ENCODE data around the gene C22orf23.
A peak's percentile ranks its signal among the peaks of the same experiment; 100 is the strongest.

Gene C22orf23

DNA sequence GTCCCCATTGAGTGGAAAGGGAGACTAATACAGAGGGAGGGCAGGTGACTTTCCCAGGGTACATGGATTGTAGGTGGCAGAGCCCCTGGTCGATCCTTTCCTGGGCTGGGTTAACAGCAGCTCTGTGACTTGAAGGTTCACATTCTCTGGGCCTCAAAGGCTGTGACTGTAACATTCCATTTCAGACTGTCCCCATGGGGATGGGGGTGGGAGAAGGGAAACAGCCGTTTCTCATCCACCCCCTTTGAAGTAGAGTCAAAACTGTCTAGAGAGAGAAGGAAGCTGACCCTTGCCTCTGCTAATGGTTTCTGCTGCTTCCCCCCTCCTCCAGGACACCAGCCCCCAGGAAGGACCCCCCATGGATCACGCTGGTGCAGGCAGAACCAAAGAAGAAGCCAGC, 28.1 kb downstream of the C22orf23 start:
- DNase-seq (ENCODE audit: low read depth) = no peak

DNA sequence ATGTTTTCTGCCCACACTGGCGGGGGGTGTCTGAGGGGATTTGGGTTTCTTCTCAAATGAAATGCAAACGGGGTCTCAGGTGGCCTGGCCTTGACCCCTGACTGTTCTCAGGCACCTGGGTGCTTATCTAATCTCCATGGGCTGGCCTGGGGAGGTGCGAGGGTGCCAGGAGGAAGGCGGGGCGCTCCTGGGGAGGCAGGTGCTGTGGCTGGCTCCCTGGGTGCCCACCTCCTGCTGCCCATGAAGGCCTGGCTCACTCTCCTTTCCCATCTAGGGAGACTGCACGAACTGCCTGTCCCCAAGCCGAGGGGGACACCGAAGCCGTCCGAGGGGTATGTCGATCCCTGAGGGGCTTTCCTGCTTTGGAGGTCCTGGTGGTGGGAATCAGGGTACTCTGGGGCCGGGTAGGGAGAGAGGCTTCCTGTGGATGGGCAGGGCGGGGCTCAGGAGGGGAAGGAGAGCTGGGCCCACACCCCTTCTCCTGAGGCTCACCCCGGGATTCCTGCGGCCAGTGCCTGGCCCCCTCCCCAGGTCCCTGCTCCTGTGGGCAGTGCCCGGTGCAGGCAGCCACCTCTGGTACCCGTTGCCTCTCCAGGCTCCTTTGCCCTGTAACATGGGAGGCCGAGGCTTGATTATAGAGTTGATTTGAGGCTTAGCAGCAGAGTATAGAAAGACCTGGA, 28.9 kb downstream of the C22orf23 start:
- no peak for DNase-seq (ENCODE audit: low read depth)

DNA sequence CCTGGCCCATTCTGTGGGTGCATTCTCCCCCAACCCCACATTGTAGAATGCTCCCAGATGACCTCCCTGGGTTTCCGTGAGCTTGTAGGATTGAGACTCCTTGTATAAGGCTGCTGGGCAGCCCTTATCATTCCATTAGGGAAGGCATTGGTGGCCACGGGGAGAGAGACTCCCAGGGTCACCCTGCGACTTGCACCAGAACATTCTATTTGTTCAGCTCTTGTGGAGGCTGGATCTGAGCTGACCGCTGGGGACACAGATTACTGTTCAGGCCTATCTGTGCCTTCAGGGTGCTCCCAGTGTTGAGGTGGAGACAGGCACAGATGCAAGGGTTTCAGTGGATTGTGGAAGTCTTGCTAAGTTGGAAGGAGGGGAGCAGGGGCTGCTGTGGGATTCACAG, 29.5 kb downstream of the C22orf23 start:
- no peak for DNase-seq (ENCODE audit: low read depth)

DNA sequence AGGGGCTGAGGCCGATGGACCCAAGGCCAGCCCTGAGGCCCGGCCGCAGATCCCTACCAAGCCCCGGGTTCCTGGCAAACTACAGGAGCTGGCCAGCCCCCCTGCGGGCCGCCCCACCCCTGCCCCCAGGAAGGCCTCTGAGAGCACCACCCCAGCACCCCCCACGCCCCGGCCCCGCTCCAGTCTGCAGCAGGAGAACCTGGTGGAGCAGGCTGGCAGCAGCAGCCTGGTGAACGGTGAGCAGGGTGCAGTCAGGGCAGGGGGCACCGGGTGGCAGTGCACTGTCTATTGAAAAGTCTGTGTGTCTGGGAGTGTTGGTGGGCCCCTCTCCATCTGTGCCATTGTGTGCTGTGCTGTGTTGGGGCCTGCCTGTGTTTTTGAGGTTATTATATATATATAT, 31.2 kb downstream of the C22orf23 start:
- no peak for DNase-seq (ENCODE audit: low read depth)

DNA sequence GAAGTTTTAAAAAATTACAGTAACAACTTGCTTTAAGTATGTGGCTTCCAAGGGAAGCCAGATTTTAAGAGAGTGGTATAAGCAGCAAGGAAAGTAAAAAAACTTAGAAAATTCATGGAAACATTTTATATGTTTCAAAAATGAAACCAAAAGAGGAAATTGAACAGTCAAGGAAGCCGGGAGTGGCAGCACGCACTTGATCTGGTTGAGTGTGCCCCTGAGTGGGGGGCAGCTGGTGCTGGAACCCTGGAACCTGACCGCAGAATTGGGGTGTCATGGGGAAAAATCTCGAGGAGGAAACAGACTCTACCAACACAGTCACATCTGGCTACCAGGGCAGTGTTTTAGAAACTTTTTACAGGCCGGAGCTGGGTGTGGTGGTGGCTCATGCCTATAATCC, 33.3 kb downstream of the C22orf23 start:
- no peak for DNase-seq (ENCODE audit: low read depth)

DNA sequence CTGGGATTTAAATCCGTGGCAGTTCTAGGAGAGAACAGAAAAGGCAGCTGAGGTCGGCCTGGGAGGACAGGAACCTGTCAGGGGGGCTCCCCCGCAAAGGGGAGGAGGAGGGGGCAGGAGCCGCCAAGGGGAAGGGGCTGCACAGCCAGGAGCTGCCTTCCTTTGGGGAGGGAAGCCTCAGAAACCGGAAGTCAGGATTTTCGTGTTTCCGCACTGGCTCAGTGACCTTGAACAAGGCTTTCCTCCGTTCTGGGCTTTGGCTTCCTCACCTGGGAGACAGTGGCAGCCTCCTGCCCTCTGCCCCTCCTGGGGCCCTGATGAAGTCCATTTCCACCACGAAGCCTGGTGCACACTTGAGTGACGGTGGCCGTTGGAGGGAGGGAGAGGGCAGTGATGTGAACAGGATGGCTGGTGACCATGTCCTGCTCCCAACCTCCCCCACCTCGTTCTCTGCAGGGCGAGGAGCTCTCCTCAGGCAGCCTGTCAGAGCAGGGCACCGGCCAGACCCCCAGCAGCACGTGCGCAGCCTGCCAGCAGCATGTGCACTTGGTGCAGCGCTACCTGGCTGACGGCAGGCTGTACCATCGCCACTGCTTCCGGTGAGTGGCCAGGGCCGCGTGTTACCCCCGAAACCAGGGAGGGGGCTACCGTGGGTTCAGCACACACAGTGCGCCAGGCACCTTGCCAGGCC, 34.7 kb downstream of the C22orf23 start:
- DNase-seq (ENCODE audit: low read depth) = no peak

- no peak for DNase-seq (ENCODE audit: low read depth)
These were observed 35.4 kb downstream of the C22orf23 start for GRCh38 chr22:37917874-37918548.

GRCh38 chr22:37916311-37916710, 37.1 kb downstream of the C22orf23 start:
- no peak for DNase-seq (ENCODE audit: low read depth)

DNA sequence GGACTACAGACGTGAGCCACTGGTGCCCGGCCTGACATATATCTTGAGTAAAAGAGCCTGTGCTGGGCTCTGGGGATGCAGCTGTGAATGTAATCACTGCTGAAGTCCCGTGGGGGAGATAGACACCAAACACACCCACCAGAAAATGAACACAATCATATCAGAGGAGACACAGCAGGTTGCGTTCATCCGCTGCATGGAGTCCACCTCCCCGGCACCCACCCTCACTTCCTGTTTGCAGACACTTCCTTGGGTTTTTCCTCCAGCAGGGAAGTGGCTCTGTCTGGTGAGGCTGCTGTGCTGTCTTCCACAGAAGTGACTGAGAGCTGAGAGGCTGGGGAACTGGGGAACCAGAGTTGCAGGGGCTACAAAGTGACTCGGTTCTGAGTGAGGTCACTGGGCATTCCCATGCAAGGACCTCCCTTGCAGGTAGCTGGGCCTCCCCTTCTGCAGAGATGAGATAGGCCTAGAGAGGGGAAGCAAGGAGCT, 40.1 kb downstream of the C22orf23 start:
- DNase-seq (ENCODE audit: low read depth) = no peak

DNA sequence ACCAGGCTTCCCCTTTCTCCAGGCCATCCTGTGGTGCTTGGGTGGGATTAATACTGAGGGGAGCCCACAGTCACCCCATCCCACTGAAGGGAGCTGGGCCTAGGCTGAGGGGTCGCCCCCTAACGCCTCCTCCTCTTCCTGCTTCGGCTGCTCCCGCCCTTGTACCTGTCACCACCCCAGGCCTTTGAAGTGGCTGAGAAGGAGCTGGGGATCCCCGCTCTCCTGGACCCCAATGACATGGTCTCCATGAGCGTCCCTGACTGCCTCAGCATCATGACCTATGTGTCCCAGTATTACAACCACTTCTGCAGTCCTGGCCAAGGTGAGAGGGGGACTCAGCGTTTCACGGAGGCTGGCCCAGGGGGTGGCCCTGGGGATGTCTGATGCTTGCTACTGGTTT, 41.2 kb downstream of the C22orf23 start:
- no peak for DNase-seq (ENCODE audit: low read depth)

DNA sequence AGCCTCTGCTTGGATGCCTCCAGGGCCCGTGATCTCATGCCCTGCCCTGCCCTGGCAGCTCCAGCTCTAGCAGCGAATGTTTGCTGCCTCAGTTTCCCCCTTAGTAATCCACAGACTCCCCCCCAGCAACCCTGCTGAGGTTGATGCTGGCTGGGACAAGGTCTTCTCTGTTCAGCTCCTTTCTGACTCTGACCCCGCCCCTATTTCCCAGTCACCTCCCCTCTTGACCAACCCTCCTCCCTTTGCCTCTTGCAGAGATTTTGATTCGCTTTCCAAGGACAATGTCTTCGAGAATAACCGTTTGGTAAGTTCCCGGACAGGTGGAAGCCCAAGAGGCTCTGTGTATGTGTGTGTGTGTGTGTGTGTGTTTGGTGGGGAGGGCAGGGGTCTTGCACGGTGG, 41.7 kb downstream of the C22orf23 start:
- DNase-seq (ENCODE audit: low read depth) = no peak

- DNase-seq (ENCODE audit: low read depth) = no peak
These were observed 42.3 kb downstream of the C22orf23 start for GRCh38 chr22:37910890-37911672.

- no peak for DNase-seq (ENCODE audit: low read depth)
These were observed 43.6 kb downstream of the C22orf23 start for GRCh38 chr22:37909766-37910165.

GRCh38 chr22:37907036-37907954, 46.1 kb downstream of the C22orf23 start:
- no peak for DNase-seq (ENCODE audit: low read depth)

GRCh38 chr22:37906364-37907008, 46.9 kb downstream of the C22orf23 start:
- peak; percentile 9 for DNase-seq (ENCODE audit: low read depth)

DNA sequence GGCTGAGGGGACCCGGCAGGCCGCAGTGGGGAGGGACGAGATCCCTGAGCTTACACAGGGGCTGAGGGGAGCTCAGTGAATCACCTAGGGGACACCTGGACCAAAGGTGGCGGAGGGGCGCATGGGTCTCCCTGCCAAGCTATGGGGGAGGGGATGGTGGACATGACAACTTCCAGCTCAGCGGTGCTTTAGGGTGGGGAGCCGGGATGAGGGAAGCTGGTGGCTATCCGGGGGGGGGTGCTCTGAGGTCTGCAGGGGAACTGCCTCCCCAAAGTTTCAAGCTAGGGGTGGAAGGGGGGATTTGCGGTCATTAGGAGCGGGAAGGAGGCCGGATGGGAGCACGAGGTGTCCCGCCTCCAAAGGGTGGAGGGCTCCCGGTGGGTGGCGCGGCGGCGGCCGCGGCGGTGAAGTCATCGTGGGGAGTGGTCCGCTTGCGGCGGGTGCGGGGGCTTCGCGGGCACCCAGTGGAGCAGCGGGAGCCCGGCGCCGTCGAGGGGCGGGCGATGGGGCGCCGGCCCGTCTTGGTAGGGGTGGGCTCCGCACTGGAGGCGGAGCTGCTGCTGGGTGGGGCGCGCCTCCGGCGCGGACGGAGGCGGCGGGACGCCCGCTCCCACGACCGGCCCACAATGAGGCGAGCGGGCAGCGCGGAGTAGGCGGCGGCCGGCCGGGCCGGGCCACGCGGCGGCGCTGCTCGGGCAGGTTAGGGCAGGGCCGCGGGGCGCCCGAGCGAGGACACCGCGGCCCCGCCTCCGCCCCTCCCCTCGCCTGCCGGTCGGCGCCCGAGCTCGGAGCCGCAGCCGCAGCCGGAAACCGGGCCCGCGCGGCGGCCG, 47.7 kb downstream of the C22orf23 start, which contains the start of gene MICALL1:
Gene MICALL1, plus strand, starts transcription at position 764 of the 830 bp plus-strand sequence. CDS start 126 bp downstream, outside the sequence.
- peak; percentile 50 for DNase-seq (ENCODE audit: low read depth)

GRCh38 chr22:37904572-37905533, 48.5 kb downstream of the C22orf23 start:
- DNase-seq (ENCODE audit: low read depth) = no peak

DNA sequence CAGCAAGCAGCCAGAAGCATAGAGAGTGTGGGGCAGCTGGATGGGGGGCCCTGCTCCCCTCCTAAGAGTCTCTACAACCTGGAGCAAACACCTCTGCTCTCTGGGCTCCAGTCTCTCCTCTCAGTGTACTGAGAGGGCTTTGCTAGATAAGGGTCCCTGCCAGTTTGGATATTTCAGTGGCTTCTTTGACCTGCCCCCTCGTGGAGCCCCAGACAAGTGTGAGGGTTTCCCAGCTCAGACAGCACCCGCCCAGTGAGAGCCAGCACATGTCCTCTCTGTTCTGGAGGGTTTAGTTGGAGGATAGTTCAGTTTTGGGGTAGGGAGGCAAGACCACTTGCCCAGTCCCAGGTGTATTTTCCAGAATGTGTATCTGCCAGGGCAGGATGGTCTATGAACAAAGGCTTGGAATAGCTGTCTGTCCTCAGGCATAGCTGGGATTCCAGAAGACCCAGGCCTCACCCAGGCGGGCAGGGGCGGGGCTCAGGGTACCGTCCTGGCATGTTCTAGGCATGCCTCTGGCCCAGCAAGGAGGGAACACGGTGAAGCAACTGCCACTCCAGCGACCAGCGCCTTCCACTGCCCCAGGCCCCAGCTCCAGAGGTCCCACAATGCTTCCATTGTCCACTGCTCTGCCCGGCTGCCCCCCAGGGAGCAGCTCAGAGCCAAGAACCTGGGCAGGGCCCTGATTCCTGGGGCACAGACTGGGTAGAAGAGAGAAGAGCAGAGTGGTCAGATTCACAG, 54.8 kb downstream of the C22orf23 start:
- DNase-seq (ENCODE audit: low read depth) = no peak
